Cerebellar cortex (tissue), 1 donor: ENCODE data around the gene B3GALT6.
A peak's percentile ranks its signal among the peaks of the same experiment; 100 is the strongest.

ENCODE experiments used
- DNase-seq: peaks from one replicate; pipeline ENCODE4 v3.0.0-alpha.2; 2015; ENCODE audit warnings: low spot score

Gene B3GALT6

DNA sequence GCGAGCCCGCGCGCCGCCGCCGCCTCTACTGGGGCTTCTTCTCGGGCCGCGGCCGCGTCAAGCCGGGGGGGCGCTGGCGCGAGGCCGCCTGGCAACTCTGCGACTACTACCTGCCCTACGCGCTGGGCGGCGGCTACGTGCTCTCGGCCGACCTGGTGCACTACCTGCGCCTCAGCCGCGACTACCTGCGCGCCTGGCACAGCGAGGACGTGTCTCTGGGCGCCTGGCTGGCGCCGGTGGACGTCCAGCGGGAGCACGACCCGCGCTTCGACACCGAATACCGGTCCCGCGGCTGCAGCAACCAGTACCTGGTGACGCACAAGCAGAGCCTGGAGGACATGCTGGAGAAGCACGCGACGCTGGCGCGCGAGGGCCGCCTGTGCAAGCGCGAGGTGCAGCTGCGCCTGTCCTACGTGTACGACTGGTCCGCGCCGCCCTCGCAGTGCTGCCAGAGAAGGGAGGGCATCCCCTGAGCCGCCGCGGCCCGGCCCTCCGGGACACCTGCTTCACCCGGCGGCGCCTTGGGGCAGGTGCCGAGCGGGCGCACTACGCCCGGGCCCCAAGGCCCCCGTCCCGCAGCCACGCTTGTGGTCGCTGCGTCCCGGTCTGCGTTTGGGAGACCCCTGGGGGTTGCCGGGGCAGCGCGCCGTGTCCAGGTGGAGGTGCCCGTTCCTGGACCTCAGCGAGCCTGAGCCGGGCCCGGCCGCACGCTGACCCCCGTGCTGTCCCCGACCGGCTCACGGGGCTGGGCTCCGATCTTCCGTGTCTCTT, 944 bp downstream of the B3GALT6 start:
- DNase-seq: no peak

DNA sequence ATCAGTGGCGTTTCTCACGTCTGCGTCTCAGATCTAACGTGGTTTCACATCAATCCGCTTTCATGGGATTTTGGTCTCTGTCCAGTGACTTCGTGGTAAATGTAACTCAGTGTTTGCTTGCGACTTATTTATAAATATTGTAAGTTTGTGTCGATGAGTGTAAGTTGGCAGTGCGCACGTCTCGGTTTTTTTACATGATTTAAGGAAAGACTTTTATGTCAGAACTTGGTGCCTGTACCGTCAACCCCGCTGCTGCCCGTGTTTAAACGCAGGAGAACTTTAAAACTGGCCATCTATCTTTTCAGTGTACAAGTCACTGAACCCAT, 1.5 kb downstream of the B3GALT6 start:
- no peak for DNase-seq

GRCh38 chr1:1234180-1234808, 2.3 kb downstream of the B3GALT6 start:
- no peak for DNase-seq

GRCh38 chr1:1235016-1235744, 3.1 kb downstream of the B3GALT6 start:
- no peak for DNase-seq

DNA sequence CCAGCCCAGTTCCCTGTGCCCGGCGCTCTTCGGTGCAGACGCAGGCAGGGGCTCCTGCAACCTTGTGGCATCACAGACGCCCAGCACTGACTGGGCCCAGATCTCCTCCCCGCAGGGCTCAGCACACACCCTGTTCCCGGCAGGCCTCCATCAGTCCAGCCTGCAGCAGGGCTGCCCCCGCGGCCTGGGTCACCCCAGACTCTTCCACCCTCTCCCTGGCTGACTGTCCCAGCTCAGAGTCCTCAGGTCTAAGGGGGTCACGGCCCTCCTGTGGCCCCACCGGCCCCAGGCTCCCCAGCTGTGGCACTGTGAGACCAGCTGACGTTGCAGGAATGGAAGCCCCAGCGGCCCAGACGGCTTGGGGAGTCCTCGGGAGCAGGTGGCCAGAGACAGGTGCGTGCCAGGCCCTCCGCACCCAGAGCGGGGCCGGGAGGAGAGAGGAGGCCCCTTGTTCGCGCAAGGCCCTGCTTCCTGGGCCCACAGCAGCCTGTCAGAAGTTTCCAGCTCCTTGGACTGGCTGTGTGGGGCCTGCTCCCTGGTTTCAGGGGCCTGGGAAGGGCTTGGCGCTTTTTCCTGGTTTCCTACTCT, 4.2 kb downstream of the B3GALT6 start:
- DNase-seq: no peak

DNA sequence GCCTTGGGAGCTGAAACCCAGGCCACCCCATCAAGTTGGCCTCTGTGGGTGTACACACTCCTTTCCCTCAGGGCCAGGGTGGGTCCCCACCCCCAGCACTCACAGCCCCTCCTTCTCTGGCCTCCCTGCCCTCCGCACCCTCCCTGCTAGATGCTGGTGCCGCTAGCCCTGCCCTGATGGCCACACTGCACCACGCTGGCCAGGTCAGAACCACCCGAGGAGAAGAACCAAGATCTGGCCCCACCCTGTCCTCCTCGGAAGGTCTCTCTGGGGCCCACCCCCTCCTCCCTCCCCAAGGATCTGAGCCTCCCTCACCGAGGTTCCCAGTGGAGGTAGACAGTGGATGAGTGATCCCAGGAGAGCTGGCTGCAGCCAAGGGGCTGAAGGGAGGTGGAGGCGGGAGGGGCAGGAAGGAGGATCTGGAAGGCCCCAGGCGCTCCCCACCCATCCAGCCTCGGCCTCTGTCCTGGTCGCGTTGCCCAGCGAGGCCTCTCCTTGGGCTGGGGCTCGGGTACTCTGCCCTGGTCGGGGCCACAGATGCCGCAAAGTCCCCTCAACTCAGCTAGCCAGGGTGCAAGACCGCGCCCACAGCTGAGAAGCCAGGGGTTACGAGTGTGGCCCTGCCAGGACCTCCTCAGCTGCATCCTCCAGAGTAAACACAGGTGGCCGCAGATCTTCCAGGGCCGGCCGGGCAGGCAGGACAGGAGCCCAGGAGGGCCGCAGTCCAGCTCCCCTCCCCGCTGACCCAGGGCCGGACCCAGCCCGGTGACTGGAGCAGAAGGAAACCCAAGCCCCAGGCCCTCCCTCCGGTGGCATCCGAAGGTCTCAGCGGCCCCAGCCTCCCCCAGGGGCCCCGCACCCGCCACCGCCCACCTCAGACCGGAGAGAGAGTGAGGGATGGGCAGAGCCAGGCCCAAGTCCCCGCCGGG, 5.2 kb downstream of the B3GALT6 start:
- no peak for DNase-seq

GRCh38 chr1:1237874-1238701, 6.1 kb downstream of the B3GALT6 start:
- DNase-seq: no peak

- DNase-seq: no peak
Measured at GRCh38 chr1:1238702-1239178, 6.7 kb downstream of the B3GALT6 start.

- no peak for DNase-seq
Measured at GRCh38 chr1:1239227-1239613, 7.2 kb downstream of the B3GALT6 start.

GRCh38 chr1:1239614-1240347, 7.7 kb downstream of the B3GALT6 start:
- DNase-seq: no peak

- no peak for DNase-seq
Measured at GRCh38 chr1:1240348-1240732, 8.3 kb downstream of the B3GALT6 start.

- DNase-seq: no peak
Measured at GRCh38 chr1:1240822-1241587, 9.0 kb downstream of the B3GALT6 start.

DNA sequence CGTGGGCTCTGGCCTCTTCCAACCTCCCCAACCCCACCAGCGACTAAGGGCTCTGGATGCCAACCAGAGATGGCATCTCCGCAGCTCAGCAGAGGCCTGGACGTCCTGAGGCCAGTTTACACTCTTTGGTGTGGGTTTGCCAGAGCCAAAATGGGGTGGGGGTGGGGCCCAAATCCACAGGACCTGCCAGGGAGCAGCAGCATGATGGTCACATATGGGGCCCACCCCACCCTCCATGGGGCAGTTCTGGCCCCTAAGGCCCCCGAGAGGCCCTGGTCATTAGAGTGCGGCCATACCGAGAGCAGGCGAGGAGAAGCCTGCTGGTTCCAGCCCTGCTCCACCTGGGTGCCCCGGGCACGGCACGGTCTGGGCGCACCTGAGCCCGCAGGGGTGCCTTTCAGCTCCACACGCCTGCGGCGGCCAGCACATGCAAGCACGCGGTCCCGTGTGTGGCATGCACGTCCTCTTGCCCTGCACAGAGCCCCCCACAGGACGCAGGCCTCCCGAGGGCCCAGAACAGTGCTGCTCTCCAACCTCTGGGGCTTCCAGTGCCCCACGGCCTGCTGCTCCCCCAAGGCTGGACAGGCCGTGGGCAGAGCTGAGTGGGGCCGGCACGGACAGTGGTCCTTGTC, 9.7 kb downstream of the B3GALT6 start:
- DNase-seq: no peak

DNA sequence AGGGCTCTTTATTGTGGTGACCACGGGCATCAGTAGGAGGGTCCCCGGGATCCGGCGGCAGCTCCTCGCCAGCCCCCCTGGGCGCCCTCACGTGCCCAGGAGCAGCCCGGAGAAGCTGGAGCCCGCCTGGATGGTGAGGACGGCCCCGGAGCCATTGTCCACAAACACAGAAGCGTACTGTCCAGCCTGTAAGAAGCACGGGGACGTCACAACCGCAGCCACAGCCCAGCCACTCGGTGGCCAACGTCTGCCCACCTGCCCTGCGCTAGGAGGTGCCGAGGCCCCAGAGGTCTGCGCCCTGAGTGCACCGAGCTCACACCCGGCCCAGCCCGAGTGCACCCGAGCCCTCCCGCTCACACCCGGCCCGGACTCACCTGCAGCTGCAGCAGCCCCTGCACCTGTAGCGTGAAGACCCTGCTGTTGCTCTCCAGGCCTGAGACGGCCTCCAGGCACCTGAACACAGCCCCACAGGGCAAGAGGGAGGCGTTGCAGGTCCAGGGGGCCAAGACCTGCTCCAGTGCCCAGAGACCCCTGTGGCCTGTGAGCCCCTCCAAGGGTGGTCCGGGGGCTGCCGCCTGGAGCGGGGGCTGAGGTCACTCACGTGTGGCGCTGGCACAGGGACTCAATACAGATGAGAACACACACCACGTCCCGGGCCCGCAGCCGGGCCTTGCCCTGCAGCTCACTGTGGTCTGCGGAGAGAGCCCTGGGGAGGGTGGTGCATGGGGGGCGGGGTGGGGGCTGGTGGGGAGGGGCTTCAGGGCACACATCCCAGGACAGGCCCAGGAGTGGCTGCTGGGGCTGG, 10.6 kb downstream of the B3GALT6 start:
- DNase-seq: no peak

DNA sequence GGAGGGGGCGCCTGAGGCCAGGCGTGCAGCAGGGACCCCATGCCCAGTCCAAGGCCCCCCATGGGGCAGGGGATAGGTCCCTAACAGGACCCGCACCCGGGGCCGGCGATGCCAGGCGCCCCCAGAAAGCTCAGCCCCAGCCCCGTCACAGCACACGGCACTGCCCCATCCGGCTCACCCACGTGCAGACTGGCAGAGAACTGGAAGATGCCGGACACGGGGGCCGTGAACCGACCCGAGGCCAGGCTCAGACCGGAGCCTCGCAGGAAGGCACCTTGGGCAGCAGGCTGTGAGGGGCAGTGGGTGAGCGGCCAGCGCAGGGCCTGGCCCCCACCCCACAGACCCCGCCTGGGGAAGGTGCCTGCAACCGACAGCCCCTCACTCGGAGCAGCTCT, 11.2 kb downstream of the B3GALT6 start:
- DNase-seq: no peak

- no peak for DNase-seq
Measured at GRCh38 chr1:1243807-1244191, 11.8 kb downstream of the B3GALT6 start.

GRCh38 chr1:1244192-1244811, 12.3 kb downstream of the B3GALT6 start:
- DNase-seq: peak; percentile 43
